Measurements from ENCODE around the gene LAMTOR5.

The LAMTOR5 gene

DNA sequence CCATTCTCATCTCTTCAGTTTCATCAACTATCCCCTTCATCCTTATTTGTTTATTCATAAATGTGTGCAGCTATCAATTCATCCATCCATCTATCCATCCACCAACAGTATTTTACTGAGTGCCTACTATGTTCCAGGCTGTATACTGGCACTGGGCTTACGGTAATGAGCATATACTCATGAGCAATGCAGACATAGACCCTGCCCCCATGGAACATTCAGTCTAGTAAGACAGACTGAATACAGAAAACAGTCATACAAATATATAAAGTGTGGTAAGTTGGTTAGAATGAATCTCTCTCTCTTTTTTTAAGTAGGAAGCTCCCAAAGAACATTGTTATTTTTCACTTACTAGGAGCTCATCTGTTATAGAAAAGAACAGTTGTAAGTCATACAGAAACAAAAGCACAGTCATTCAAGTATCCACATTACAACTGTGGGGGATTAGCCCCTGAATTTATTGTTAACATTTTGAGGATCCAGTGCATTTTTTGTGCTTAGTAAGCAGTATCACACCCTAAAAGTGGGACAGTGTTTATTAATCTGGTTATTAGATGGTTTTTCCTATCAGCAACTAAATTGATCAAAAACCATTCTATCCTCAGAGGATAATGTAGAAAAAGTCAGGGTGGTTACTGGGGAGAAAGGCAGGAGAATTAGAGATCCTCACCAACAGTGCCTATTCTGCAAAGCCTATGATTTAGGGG is 20.3 kb downstream of the LAMTOR5 start:
- no peak for DNase-seq (ENCODE audit: low spot score)

DNA sequence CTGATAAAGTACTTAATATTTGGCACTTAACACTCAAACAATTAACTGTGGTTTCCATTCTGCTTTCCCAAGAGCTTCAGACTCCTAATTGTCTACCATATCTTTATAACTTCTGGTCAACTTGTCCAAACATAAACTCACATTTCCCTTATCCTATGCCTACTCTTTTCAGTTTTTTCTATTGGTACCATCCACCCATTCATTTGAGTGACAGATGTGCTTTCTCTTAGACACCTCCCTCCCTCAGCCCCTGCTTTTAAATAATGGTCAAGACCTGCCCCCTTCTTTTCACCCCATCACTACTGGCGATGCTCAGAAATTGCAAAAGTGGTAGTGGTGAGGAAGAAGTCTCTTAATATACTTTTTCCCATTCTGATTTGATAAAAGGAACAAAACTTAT is 22.1 kb downstream of the LAMTOR5 start:
- no peak for DNase-seq (ENCODE audit: low spot score)

DNA sequence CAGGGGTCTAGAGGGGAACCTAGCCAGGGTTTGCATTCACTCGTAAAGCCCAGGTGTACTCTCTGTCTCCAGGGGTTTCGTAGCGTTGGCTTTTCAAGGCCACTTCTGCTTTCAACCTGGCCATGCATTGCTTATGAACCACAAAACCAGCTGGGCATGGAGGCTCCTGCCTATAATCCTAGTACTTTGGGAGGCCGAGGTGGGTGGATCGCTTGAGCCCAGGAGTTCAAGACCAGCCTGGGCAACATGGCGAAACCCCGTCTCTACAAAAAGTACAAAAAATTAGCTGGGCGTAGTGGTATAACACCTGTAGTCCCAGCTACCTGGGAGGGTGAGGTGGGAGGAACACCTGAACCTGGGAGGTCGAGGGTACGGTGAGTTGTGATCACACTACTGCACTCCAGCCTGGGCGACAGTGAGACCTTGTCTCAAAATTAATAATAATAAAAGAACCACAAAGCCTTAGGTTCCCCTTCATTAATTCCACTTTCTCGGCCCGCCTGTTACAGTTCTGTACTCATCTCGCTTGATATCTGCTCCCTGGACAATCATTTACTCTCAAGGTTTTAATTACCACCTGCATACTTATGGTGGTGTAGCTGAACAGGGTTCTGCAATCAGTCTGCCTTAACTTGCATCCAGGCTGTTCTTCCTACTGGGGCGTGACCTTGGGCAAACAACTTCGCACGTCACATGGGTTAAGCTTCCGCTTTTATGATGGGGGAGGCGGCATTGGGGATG is 22.7 kb downstream of the LAMTOR5 start:
- peak; percentile 39 for DNase-seq (ENCODE audit: low spot score)

DNA sequence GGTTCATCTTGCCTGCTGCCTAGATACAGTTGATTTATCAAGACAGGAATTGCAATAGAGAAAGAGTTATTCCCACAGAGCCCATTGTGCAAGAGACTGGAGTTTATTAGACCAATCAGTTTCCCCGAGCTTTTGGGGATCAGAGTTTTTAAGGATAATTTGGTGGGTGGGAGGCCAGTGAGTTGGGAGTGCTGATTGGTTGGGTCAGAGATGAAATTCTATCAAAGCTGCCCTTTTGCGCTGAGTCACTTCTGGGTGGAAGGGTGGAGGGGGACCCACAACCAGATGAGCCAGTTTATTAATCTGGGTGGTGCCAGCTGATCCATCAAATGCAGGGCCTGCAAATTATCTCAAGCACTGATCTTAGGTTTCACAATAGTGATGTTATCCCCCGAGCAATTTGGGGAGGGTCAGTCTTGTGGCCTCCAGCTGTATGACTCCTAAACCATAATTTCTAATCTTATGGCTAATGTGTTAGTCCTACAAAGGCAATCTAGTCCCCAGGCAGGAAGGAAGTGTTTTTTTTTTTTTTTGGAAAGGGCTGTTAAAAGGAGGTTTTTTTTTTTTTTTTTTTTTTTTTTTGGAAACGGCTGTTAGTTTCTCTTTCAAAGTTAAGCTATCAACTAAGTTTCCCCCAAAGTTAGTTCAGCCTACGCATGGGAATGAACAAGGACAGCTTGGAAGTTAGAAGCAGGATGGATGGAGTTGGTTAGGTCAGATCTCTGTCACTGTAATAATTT is 24.1 kb downstream of the LAMTOR5 start:
- no peak for DNase-seq (ENCODE audit: low spot score)

DNA sequence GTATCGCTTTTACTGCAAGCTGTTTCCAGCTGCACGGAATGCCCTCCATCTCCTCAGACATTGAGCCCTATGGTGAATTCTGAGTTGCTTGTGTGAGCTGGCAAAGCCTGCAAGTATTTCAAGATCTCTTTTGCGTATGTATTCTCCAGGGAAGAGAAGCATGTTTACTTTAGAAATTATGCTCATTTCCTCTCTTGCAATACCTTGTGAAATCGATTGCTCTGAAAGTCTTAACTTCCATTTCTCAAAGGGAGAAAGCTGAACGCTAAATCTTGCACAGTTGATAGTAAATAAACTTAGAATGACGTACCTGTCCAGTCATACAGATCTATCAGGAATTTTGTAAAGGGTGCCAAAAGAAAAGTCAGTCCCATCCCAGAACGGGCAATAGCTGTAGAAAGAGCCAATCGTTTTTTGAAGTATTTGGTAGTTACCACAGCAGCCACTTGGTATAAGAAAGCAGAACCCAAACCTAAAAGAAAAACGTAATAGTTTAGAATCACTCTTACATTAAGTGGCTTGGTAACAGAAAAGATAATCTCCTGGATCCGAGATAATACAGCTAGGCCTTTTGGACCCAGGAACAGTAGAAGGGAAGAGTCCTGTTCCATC is 26.7 kb downstream of the LAMTOR5 start:
- DNase-seq (ENCODE audit: low spot score): no peak

DNA sequence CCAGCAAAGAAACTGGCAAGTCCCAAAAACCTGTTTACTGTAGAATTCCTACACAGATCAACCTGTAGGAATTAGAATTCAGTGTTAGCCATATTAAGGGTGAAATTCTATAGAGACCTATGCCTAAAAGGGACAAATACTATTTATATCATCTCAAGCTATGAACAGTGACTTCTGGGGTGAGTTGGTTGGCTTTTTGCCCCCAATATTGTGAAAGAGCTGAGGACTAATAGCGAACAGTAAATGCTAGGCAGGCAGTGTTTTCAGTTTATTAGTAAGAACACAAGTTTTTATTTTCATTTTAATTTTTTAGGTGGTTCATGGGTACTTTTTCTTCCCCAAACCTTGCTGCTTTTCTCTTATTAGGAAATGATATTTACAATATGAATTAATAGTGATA is 32.0 kb downstream of the LAMTOR5 start:
- DNase-seq (ENCODE audit: low spot score): no peak

DNA sequence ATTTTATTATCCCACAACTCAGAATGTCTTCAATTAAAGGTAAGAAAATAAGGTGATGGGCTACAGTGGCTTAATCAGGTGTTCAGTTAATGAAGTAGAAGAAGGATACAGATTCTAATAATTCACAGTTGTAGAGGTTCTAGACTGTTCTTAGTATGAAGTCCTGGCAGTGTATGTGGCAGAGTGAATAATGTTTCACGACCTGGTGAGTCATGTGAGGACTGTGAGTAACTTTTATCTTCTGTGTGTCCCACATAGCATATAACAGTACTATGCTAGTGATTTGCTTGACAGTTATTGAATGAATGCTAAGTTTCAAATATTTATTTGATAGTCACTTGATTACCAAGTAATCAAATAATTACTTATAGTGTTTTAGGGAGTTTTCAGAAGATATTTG is 36.7 kb downstream of the LAMTOR5 start:
- DNase-seq (ENCODE audit: low spot score): peak; percentile 66

DNA sequence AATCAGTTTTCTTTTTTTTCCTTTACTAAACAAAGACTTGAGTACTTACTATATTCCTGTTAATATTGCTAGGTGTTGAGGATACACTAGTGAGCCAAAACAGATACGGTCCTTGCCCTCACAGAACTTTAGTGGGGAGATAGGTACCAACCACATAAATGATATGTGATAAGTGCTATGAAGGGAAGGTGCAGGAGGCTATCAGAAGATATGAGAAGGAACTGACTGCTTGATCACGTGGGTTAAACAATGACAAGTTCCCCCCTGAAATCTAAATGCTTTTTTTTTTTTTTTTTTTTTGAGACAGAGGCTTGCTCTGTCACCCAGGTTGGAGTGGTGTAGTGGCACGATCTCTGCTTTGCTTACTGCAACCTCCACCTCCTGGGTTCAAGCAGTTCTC is 43.3 kb downstream of the LAMTOR5 start:
- DNase-seq (ENCODE audit: low spot score): no peak

DNA sequence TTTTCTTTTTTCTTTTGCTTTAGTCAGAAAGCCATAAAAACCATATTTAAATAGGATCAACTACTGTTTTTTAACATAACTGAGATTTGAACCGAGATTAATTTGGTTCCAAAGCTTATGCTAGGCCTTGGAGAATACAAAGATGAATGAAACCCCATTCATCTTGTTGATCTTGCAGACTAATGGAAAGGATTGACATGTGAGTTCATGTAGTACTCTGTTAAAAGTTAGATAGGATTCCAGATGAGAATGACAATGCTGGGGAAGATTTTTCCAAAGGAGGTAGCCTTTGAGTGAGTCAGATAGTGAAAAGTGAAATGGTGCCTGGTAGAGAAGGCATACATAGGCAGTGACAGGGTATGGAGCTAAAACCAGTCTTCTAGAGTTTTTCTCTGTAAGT is 45.6 kb downstream of the LAMTOR5 start:
- DNase-seq (ENCODE audit: low spot score): no peak

DNA sequence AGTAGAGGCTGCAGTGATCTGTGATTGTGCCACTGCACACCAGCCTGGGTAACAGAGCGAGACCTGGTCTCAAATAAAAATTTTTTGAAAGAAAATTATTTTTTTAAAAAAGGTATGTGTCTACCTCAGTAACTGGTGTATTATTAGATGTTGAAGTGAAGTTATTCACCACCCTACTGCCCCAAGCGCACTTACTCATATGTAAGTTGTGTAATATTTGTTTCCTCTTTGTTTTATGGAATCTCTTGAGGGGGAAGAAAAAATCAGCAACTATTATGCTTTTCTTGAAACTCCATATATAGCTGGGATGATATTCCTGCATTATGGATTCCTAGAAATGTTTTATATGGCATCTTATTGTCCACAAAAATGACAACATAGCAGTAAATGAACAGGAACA is 47.1 kb downstream of the LAMTOR5 start:
- DNase-seq (ENCODE audit: low spot score): no peak

DNA sequence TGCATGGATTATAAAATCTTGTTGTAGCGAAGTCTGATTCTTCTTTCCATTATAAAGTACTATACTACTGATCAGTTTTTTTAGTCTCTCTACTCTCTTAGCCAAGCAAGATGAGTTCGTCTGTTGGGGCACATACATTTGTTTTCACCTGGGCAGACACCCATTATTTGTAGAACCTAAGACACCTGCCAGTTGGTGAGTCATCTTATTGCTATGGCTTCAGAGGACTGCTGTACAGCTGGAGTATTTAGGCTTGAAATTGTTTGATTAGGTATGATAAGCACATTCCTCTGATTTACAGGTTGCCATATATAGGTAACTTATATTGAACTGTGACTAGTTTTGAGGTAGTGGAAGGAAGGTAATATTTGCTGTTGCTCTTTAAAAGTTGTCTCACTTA is 51.1 kb downstream of the LAMTOR5 start:
- peak; percentile 72 for DNase-seq (ENCODE audit: low spot score)

DNA sequence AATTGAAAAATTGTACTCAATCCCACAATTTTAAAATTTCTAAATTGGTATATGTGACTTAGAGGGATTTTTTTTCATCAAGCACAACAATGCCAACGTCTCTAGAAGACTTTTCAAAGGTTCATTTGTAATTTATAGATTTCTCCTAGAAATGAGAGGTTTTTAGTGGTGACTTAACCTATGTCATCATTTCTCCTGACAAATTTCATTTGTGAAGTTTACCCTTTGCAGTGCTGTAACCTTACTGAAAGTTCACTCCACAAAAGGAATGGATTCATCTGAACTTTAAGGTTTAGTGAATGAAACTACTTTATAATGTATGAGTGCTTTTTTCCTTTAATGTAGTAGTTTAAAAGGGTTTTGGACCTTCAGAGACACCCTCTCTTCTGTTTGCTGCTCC is 52.2 kb downstream of the LAMTOR5 start:
- DNase-seq (ENCODE audit: low spot score): no peak

All from kidney tubule cell (primary cell).